Fibroblast of the conjunctiva (primary cell): ENCODE measurements around the gene MZT2B.
"Not testable (repeated sequence)": the region's sequence is repeated elsewhere in the genome, so short reads cannot be mapped to it uniquely, and the experiment has no call there.

ENCODE experiments used
- DNase-seq: peaks from one replicate; pipeline ENCODE4 v3.0.0-alpha.2; 2010; ENCODE audit warnings: low read depth

MZT2B gene

DNA sequence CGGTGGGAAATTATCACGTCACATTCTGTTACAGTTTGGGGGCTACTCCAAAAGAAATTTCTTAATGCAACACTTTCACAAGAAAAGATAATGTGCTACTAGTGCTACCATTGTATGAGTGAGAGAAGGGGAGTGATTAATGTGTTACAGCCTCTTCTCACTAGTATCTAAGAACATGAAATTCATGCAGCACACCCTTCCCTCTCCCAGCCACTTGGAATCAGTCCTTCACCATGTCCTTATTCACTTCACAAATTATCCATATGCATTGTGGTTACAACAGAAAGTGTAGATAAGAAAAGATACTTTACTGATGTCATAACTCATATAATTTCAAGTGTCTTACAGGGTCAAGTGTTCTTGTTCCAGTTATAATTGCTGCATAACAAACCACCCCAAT lies 37.1 kb downstream of the MZT2B start:
- DNase-seq = not testable (repeated sequence)

DNA sequence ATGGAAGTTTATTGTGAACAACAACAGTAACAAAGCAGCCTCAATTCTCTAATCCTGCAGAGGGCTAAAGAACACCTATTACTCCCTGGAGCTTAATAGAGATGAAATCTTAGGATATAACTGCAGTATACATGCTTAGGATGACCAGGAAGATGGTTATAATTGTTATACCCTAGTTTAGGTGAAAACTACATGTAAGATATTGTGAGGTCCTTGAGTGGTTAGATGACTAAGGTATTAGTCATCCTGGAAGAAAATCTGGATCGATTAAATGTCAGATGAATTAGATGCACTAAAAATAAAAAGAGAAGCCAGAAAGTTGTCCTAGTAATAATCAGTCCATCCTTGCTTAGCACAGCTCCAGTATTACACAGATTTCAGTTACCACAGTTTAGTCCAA lies 38.4 kb downstream of the MZT2B start:
- DNase-seq = not testable (repeated sequence)

DNA sequence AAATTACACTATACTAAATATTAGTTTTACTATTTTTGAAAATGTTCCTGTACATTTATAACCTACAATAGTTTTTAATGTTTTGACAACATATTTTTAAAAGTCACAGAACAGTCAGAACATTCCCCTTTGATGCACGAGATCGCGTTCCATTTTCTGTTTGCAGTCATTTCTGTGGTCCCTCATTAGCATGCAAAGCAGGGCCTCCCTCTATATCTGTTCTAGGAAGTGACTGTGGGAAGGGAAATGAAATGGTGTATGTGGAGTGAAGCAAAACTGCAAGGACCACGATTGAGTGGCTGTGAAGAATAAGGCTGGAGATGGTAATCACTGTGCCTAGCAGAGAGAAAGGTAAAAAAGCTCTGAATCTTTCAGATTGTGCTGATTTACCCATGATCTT lies 40.5 kb downstream of the MZT2B start:
- not testable (repeated sequence) for DNase-seq

DNA sequence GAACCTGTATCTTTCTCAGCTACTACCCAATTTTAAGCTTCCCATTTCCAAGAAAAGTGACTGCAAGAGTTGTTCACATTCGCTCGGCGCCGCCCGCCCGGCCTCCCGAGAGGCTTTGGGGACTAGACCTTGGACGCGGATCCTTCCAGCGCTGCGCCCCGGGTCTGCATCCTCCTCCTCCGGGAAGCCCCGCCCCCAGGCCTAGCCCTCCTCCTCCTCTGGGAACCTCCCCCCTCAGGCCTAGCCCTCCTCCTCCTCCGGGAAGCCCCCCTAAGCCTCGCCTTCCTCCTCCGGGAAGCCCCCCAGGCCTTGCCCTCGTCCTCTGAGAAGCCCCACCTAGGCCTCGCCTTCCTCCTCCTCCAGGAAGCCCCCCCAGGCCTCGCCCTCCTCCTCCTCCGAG lies 45.9 kb downstream of the MZT2B start:
- DNase-seq = not testable (repeated sequence)

- DNase-seq = not testable (repeated sequence)
These were observed 46.6 kb downstream of the MZT2B start for GRCh38 chr2:130228467-130229160.

DNA sequence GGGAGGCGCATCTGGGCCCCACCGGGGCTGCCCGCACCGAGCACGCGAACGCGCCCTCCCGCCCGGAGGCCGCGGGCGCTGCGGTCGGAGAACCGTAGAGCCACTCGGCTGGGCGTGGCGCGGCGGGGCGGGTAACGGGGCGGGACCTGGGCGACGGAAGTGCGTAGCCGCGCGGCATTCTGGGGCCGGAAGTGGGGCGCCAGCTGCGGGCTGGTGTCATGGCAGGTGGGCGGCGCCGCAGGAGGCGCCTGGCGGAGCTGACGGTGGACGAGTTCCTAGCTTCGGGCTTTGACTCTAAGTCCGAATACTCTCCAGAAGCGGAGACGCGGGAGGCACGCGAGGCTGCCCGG lies 47.1 kb downstream of the MZT2B start:
- DNase-seq = not testable (repeated sequence)

DNA sequence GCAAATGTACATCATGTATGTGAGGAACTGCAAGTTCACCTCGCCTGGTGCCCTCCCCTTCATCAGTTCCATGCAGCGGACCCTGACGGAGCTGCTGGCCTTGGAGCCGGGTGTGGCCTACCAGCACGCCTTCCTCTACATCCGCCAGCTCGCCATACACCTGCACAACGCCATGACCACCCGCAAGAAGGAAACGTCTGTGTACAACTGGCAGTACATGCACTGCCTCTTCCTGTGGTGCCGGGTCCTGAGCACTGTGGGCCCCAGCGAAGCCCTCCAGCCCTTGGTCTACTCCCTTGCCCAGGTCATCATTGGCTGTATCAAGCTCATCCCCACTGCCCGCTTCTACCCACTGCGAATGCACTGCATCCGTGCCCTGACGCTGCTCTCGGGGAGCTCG lies 48.3 kb downstream of the MZT2B start:
- DNase-seq = not testable (repeated sequence)

- DNase-seq = not testable (repeated sequence)
These were observed 48.8 kb downstream of the MZT2B start for GRCh38 chr2:130230907-130231306.

DNA sequence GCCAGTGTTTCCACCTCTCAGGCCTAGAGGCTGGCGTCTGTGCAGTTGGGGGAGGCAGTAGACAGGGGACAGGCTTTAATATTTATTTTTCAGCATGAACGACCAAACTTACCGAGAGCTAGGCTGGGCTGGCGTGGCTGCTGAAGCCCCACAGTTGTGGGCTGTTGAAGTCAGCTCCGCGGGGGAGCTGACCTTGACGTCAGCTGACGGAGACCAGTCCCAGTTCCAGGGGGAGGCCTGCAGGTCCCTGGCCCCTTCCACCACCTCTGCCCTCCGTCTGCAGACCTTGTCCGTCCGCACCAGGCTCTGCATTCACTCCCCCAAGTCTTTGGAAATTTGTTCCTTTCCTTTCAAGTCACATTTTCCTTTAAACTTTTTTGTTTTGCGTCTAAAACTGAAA lies 49.6 kb downstream of the MZT2B start:
- no peak for DNase-seq

DNA sequence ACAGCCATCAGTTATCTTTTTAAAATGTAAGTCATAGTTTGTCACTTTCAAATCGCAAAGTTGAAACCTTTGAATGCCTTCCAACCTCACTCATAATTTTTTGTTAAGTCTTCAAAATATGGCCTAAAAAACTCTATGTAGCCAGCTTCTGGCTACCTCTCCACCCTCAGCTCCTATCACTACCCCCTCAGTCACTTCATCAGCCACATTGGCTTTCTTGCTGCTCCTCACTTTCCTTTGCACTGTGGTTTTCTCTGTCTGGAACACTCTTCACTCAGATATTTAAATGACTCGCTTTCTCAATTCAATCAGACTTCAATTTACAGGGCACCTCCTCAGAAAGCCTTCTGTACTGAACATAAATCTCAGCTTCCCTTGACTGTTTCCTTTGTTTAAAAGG lies 51.0 kb downstream of the MZT2B start:
- DNase-seq = not testable (repeated sequence)

- DNase-seq = not testable (repeated sequence)
These were observed 57.5 kb downstream of the MZT2B start for GRCh38 chr2:130239581-130239980.
